Ovary (tissue), 9 donors: ENCODE measurements around the gene VPS8. TPM values are rescaled to one million over a fixed set of nuclear protein-coding genes. Genes with fewer than 3 reads are reported as not detected.

ENCODE experiments used
- DNase-seq, 5 donors: peaks; one replicate each; pipeline ENCODE4 v3.0.0-alpha.2; 2019 to 2020
- H3K27ac ChIP-seq, 2 donors: fragments of 200-600 bp; one replicate each; pipeline versions ENCODE4 v1.5.1 to v1.8.0; 2019 to 2022
- H3K27me3 ChIP-seq: fragments of 200-600 bp; one replicate; pipeline ENCODE4 v1.8.0; 2022
- H3K36me3 ChIP-seq: fragments of 200-600 bp; sonication (generic); one replicate; pipeline ENCODE4 v1.5.1; 2019
- H3K4me1 ChIP-seq: one replicate; pipeline ENCODE4 v1.8.1; 2013; ENCODE audit warnings: mild to moderate bottlenecking, moderate library complexity; ENCODE audit not compliant: insufficient read depth
- H3K4me3 ChIP-seq: fragments of 200-600 bp; sonication (generic); one replicate; pipeline ENCODE4 v1.5.1; 2017
- H3K9me3 ChIP-seq, 2 donors: fragments of 200-600 bp in 1 of 2; sonication (generic) in 1 of 2; one replicate each; pipeline versions ENCODE4 v1.5.1 to v1.8.1; 2013 to 2019; ENCODE audit warnings: mild to moderate bottlenecking in 1 of 2, moderate library complexity in 1 of 2
- CTCF ChIP-seq, 3 donors: fragments of 450-650 bp in 2 of 3; fragments of 200-600 bp in 1 of 3; IDR thresholded peaks; one replicate each; pipeline versions ENCODE4 v1.5.1 to v1.8.0; 2016 to 2022; ENCODE audit warnings: antibody characterized with exemption in 3 of 3, mild to moderate bottlenecking in 1 of 3
- EP300 ChIP-seq: sonication (generic); formaldehyde crosslinking; IDR thresholded peaks from one replicate; pipeline ENCODE4 v1.6.1; 2017; ENCODE audit warnings: antibody characterized with exemption
- POLR2A ChIP-seq: fragments of 450-650 bp; IDR thresholded peaks from one replicate; pipeline ENCODE4 v1.6.1; 2017; ENCODE audit warnings: antibody characterized with exemption, mild to moderate bottlenecking, moderate library complexity
- whole genome bisulfite sequencing, 3 donors: extraction: QIAGEN DNeasy Blood & Tissue Kit in 1 of 3; methylation state at CpG; one replicate each; pipeline versions ENCODE4 v1.1.5 to v1.1.7; 2013 to 2017; 5-methylcytosine and 5-hydroxymethylcytosine counted together
- intact Hi-C, 4 donors: fragments of 100-400 bp; cut with DNase I; formaldehyde crosslinking; loops; one replicate each; pipeline versions ENCODE4 v1.11.0 to v1.15.1; 2022 to 2023
- polyA plus RNA-seq, 2 donors: library from polyadenylated mRNA; stranded (reverse); fragments of 200-250 nt in 1 of 2; fragments of 350-450 nt in 1 of 2; fragmentation: Illumina TruSeq in 1 of 2; extraction: RNeasy Lipid Tissue Mini Kit (QIAGEN cat#74804) in 1 of 2; gene quantifications; one replicate each; pipeline ENCODE4 v1.2.3, GENCODE V29; 2013 to 2014
- total RNA-seq, 7 donors: library from RNA; depleted of rRNA in 2 of 7; stranded (reverse); fragments of >200 nt in 2 of 7; fragmentation: NEBNext Ultra II Directional in 3 of 7; extraction: Animal tissue kit (Norgen Biotek cat#: 25700) in 3 of 7; gene quantifications; one replicate each; pipeline versions ENCODE4 v1.1.0 to v1.2.4, GENCODE V29; 2016 to 2023
- donor health status: DM: no; HTN: no; CAD: no; lungs with moderate emphysema.
- donor health status: DM: no; HTN: no; CAD: no.
- donor health status: Bipolar disorder and iron deficiency.
- donor health status: DM: yes; HTN: yes; CAD: no.
- donor health status: DM: no; HTN: no; CAD: no.
- donor health status: DM: yes; HTN: yes; CAD: no.

VPS8 gene
- total and polyA plus RNA-seq, 9 donors, result 15.0 to 58.8 (median 42.7) TPM

- H3K36me3 ChIP-seq, result no peaks in the 10 kb centered on the region
- H3K4me3 ChIP-seq, result no peak overlapping the region
- no peak for TF ChIP-seq POLR2A
- H3K9me3 ChIP-seq, result no peaks in the 10 kb centered on the region
- H3K4me1 ChIP-seq, result peaks cover 3% of the 10 kb centered on the region
- DNase-seq, result no peak
- WGBS, 3 donors, result 67 to 82% (median 78%) methylated on average over 4 of the region's 4 CpGs
- H3K27me3 ChIP-seq, result no peaks in the 10 kb centered on the region
- intact Hi-C loops, result no loop called here
- no peak overlapping the region for H3K27ac ChIP-seq
Observed at GRCh38 chr3:184911570-184911969, 99.6 kb downstream of the VPS8 start.

- WGBS, 3 donors, result 61 to 74% (median 68%) methylated on average over 7 of the region's 7 CpGs
- Histone ChIP-seq H3K9me3 (no peaks in the 10 kb centered on the region), H3K27me3 (no peaks in the 10 kb centered on the region), H3K27ac (no peak overlapping the region), H3K4me3 (no peak overlapping the region), H3K4me1 (peaks cover 3% of the 10 kb centered on the region), H3K36me3 (no peaks in the 10 kb centered on the region)
- intact Hi-C loops, result no loop called here
- TF ChIP-seq POLR2A (no peak), CTCF (IDR thresholded peaks at IDR 0.05) (no peak), EP300 (no peak)
- DNase-seq, result no peak
Observed at GRCh38 chr3:184912163-184912562, 100.2 kb downstream of the VPS8 start.

- no peak for TF ChIP-seq CTCF (IDR thresholded peaks at IDR 0.05)
- no peak for TF ChIP-seq POLR2A
- TF ChIP-seq EP300, result no peak
- DNase-seq, result no peak
- Histone ChIP-seq H3K9me3 (no peaks in the 10 kb centered on the region), H3K4me1 (peaks cover 3% of the 10 kb centered on the region), H3K4me3 (no peak overlapping the region), H3K36me3 (no peaks in the 10 kb centered on the region), H3K27me3 (no peaks in the 10 kb centered on the region), H3K27ac (no peak overlapping the region)
- intact Hi-C loops, result no loop called here
- 82 to 91% (median 87%) methylated on average over 5 of the region's 5 CpGs for WGBS, 3 donors
Observed at GRCh38 chr3:184914628-184915027, 102.7 kb downstream of the VPS8 start.

GRCh38 chr3:184918750-184919149 lies 106.8 kb downstream of the VPS8 start:
- Histone ChIP-seq H3K4me3 (no peak overlapping the region), H3K27me3 (no peaks in the 10 kb centered on the region), H3K4me1 (no peaks in the 10 kb centered on the region), H3K9me3 (no peaks in the 10 kb centered on the region), H3K36me3 (no peaks in the 10 kb centered on the region), H3K27ac (no peak overlapping the region)
- TF ChIP-seq CTCF (IDR thresholded peaks at IDR 0.05) (no peak), POLR2A (no peak), EP300 (no peak)
- no peak for DNase-seq
- 50 to 64% (median 61%) methylated on average over 3 of the region's 3 CpGs for WGBS, 3 donors
- intact Hi-C loops, result no loop called here

GRCh38 chr3:184919651-184920050 lies 107.7 kb downstream of the VPS8 start:
- Histone ChIP-seq H3K4me1 (no peaks in the 10 kb centered on the region), H3K4me3 (no peak overlapping the region), H3K27ac (no peak overlapping the region), H3K36me3 (no peaks in the 10 kb centered on the region), H3K9me3 (no peaks in the 10 kb centered on the region), H3K27me3 (no peaks in the 10 kb centered on the region)
- TF ChIP-seq CTCF (IDR thresholded peaks at IDR 0.05), result no peak
- TF ChIP-seq EP300, result no peak
- no peak for TF ChIP-seq POLR2A
- DNase-seq, result no peak
- WGBS, 3 donors, result 97 to 99% (median 98%) methylated on average over 2 of the region's 2 CpGs
- intact Hi-C loops, result no loop called here
